HTR-8/SVneo (cell line): ENCODE data around the gene DGKZ.

Source experiments
- DNase-seq: peaks from one replicate; pipeline ENCODE4 v3.0.0; 2011; ENCODE audit warnings: low spot score, mixed read lengths; ENCODE audit not compliant: insufficient read length
- FAIRE-seq: peaks from 2 replicates; lab custom pipeline; 2011; peaks lifted over from hg19 to GRCh38; lab: Jason Lieb, UNC

Gene DGKZ

DNA sequence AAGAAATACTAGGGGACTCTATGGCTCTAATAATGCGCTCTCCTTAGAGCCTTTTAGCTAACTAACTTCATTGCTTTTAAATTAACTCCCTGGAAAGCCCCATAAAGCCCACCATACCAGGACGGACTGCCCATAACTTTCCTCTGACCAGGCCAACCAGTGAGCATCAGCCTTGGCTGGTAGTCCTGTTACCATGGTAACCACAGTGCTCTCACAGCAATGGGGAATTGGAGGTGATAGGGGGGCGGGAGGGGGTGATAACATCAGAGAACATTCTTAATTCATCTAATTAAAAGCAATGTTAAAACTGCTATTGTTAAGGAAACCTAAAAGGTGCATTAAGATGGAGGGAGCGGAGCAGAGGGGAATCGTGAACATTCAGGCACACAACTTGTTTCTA lies 71.5 kb downstream of the DGKZ start:
- no peak for FAIRE-seq
- no peak for DNase-seq

DNA sequence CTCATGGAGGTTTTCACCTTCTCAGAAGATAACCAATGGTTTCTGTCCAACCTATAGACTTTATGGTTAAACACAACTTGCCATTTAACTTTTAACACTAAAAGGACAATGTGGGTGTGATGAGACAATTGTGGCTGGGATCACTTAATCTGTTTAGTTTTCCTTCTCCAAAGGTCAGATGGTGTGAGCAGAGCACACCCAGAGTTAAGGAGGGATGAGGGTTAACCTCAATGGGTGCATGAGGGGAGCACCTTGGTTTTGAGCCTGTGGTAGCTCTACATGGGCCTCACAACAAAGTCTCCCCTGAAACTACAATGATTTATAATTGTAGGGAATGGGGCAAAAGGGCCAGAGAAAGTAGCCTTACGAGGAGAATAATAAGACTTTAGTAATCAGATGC lies 73.2 kb downstream of the DGKZ start:
- DNase-seq (no peak), FAIRE-seq (no peak)

DNA sequence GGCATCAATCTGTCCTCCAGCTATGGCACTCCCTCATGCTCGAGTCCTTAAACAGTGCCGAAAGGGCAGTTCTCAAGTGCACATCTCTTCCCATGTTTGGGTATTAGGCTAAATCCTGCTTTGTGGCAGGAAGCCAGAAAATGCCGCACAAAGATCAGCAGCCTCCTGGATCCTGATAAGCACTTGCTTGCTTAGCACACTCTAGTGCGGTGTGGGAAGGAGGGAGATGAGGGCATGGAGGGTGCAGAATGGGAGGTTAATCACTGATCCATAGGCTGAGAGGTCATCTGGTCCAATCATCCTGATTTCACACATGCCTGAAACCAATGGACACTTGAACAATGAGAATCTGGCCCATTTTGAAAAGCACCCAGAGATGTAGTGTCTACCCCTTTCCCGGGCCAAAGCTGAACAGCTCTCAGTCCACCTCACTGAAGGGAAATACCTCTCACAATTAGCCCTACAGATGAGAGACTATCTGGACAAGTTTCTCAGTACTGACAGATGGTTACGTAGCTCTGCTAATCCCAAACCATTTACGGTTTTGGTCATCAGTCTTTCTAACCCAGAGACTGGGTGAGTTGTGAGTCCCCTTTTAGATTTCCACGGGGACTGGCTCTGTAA lies 74.1 kb downstream of the DGKZ start:
- FAIRE-seq (no peak), DNase-seq (no peak)

DNA sequence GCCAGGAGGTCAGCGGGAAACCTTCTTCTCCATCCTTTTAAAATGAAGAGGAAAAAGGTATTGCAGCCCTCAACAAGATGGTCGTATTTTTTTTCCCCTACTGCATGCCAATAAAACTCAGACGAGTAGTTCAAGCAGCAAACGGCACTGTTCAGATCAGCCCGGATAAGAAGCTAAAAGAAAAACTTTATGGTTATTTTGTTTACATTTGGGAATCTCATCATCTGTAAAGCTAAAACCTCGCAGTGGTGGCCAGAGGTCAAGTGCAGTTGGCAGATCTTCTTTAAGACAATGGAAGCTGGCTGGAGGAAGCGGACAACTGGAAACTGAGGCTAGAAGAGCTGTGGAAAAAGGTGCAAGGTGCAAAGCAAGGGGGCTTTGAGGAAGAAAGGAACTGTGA lies 75.3 kb downstream of the DGKZ start:
- FAIRE-seq = no peak
- no peak for DNase-seq

DNA sequence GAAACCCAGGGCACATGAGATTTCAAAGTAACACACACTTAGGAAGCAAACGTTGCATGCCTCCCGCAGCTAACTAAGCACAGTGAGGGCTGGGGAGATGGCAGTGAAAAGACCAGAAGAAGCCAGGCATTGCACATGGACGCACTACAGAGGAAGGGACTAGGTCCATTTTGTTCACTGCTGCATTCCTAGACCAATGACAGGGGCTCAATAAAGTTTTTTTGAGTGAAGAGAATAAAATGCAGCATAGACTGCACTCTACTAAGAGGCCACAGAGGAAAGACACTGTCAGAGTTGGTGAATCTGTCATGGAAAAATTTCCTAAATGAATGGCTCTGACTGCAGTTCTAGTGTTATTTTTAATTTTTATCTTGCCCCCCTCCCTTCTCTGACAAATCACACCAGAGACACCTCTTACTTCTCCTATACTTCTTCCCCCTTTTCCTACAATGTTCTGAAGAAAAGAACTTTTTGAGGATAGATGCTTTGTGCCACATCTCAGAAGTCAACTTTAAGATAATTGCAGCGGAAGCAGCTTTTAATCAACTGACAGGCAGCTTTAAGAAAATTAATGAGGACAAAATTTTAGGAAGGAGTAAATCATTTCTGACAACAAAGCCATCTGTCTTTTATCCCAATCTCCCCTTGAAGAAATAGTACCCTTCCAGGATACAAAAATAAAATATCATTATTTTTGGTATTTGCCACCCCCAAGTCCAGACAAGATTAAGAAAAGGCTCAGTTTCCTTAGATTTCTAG lies 79.1 kb downstream of the DGKZ start:
- no peak for FAIRE-seq
- DNase-seq = no peak

DNA sequence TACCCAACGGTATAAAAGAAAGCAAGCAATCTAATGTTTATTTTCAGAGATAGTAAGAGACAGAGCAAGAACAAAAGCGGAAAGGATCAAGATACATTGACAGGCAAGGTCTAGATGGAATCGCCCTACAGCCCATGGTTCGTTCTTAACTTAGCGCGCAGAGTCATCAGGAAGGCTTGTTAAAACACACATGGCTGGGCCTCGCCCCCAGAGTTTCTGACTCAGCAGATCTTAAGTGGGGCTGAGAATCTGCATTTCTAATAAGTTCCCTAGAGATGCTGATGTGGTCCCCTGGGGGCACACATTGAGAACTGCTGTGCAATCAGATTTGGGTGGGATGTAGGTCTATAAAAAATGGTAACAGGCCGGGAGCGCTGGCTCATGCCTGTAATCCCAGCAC lies 80.1 kb downstream of the DGKZ start:
- no peak for DNase-seq
- no peak for FAIRE-seq

DNA sequence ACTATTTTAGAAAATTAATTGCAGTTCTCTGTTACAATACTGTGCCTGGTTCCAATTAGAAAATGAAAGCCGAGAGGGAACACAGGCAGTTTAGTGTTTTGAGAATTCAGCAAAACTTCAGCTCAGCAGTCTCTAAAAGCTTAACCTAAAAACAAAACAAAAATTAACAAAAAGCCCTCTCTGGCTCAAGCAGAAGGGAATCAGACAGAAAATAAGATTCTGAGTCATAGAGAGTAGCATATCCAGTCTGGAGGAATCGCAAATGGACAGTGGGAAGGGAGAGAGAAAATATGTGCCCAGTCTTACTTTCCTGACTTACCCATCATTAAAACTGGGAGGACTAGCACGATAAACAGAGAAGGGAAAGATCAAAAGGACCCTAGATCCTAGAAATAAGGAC lies 82.5 kb downstream of the DGKZ start:
- DNase-seq (no peak), FAIRE-seq (no peak)
